Measurements from ENCODE around the gene MBLAC1.

MBLAC1 gene

DNA sequence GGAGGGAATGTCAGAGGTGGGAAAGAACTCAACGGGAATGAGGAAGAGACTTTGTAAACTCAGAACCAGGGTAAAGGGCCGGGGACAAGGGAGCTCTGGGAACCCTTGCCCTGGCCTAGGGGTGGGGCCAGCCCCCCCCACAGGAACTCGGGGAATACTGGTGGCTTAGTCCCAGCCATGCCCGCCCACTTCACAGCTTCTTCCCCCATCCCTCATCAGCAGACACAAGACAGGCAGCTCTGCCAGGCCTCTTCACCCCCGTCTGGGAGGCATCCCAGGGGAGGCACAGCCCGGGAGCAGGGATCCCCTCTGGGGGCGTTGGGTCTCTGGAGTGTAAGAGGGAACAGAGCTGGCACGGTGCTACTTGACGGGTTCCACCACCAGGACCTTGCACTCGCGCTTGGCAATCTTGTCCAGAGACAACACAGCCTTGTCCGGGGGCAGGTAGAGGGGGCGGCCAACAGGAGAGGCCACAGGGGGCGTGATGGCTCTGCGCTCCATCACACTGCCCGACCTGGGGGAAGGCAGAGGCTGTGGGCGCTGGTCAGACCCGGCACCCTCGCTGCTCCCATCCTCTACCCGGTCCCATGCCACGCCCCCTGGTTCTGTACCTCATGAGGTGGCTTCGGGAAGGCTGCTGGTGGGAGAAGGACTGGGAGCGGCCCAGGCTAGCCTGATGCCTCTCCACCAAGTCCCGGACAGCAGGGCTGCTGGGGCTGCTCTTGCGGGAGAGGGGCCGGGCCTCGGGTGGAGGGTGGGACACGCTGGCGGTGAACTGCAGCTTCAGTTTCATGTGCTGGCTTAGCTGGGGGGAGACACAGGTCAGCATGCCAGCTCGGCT lies 28.1 kb downstream of the MBLAC1 start:
- no peak for DNase-seq (ENCODE audit: low read depth)

DNA sequence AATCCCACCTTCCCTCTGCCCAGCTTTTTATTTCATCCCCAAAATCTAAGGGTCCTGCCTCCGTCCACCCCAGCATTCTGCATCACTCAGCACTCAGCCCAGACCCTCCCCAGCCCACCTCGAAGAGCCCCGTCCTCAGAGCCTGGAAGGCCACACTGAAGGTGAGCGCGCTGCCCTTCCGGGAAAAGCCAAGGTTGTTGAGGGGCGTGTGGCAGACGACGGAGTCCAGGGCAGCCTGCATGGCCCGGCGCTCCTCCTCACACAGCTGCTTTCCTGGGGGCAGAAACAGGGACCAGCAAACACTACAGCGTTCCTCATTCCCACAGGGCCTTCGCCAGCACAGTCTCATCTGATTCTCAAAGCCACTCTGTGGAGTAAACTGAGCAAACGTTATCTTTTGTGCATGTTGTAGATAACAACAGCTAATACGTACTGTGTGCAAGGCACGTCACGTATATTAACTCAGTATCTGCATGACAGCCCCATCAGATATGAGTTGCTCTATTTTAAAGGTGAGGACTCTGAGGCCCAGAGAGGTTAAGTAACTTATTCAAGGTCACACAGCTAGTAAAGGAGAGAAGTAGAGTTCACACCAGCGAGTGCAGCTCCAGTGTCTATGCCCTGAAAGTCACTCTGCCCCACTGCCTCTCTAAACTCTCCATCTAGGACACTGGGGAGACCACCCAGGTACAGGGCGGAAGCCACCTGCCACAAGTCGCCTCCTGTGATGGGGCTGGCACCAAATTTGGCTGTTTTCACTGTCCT lies 29.0 kb downstream of the MBLAC1 start:
- no peak for DNase-seq (ENCODE audit: low read depth)

DNA sequence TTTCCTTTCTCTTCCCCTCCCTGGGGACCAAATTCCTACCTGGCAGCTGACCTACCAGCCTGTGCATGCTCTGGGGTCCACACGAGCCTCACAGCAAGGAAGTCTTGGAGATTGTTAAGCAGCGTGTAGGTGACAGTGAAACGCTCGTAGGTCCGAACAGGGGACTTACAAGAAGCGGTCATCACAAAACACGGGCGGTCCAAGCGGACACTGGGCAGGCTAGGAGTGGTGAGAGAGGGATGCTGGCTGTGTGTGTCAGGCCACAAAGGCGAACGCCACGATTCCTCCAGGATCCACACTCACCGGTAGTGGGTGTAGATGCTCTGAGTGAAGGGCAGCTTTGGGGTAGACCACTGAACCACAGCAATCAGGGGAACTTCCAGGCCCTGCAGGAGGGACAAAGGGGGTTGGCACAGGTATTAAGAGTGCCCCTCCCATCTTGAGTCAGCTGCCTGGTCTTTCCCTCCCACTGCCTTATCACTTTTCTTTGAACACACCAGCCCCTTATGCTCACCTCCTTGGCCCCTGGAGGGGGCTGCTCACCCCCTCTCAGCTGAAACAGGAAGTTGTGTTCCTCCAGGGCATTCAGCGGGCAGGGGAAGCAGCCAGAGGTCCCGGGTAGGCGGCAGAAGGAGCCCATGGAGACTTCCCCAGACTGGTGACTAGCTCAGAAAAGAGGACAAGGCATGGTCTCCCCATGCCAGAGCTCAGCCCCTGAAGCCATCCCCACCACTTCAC lies 29.7 kb downstream of the MBLAC1 start:
- DNase-seq (ENCODE audit: low read depth) = no peak

DNA sequence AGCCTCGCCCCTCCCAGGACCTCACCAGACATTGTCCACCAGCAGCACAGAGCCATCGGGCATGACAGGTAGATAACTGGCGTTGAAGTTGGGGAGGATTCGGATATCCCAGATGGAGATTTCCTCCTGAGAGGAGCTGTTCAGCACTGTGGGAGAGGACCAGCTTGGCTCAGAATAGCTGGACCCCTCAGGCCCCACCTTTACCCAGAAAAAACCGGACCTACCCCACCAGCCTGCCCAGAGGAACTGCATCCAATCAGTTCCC lies 30.2 kb downstream of the MBLAC1 start:
- no peak for DNase-seq (ENCODE audit: low read depth)

DNA sequence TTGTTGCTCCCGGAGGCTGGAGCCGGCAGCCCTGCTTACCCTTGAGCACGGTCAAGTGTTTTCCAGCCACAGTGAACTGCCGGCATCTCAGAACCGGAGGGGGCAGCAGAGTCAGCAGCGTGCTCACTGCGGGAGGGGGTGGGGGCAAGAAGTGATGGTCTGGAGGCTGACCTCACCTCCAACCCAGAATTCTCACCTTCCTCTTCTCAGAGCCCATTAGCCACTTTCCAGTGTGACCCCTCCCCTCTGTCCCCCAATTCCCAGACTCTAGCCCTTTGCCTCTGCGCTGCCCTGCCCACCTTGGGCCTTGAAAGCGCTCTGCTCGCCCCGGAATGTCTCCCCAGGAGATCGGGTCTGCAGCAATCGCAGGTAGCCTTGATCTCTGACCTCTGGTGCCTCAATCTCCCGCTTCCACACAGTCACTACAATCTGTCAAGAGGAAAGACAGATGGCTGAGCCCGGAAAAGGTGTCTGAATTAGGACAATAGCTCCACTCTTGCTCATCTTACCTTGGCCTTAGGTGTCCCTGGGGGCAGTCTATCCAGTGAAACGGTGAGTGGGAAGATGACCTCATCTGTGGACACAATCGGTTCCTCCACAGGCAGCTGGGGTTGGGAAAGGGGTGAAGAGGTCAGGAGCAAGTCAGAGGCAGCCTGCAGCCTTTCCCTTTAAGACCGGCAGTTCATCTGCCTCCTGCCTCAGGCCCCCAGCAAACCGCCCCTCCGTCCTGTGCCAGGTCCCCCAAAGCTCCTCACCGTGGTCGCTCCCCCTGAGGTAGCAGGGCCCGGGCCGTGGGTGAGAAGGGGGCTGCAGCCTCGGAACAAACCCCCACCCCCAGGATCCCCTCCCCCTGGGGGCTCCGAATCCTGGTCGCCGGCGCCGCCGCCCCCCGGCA lies 30.8 kb downstream of the MBLAC1 start:
- no peak for DNase-seq (ENCODE audit: low read depth)

DNA sequence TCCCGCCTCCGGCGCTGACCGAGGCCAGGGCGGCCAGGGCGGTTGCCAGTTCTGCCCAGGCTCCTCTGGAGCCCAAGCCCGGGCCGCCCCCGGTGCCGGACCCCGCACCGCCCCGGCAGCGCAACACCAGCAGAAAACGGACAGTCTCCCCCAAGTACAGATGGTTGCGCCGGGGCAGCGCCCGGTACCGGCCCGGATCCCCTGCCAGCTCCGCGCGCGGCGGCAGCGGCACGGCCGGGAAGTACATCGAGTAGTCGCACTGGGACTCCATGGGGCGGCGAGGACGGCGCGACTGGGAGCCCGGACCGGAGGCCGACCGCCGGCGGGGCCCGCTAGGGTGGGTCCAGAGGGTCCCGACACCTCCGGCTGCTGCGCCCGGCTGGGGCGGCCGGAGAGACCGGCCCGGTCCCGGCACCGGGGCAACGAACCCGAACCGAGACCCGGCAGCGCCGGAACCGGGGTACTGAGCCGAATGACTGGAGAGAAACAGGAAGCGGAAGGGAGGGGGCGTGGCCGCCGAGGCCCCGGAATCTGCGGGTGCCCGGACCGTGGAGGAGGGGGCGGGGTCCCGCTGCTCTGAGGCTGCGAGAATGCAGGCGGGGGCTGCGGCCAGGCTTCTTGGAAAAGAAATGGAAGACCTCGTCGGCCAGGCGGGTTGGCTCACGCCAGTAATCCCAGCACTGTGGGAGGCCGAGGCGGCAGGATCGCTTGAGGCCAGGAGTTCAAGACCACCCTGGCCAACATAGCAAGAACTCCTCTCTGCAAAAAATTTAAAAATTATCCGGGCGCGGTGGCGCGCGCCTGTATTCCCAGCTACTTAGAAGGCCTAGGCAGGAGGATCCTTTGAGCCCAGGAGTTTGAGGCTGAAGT lies 31.7 kb downstream of the MBLAC1 start, which contains the start of gene TRAPPC14:
Gene TRAPPC14 (minus strand): TSS at position 495 of the 870 bp plus-strand sequence. CDS start 224 bp downstream, at position 271.
- no peak for DNase-seq (ENCODE audit: low read depth)

DNA sequence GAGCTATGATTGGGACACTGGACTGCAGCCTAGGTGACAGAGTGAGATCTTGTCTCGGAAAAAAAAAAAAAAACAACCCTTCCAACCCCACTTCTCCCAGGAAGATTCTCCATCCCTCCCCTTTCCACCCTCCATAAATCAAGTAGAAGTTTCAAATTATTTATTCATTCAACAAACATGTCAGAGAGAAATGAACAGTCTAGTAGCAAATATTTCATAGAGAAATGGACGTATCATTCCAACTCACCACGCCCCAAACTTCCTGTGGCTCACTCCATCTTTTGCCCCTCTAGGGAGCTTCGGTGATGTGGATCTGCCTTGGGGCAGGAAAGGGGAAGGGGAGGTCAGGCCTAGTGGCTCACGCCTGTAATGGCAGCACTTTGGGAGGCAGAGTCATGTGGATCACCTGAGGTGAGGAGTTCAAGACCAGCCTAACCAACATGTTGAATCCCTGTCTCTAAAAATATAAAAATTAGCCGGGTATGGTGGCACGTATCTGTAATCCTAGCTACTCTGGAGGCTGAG lies 32.4 kb downstream of the MBLAC1 start:
- DNase-seq (ENCODE audit: low read depth) = no peak

DNA sequence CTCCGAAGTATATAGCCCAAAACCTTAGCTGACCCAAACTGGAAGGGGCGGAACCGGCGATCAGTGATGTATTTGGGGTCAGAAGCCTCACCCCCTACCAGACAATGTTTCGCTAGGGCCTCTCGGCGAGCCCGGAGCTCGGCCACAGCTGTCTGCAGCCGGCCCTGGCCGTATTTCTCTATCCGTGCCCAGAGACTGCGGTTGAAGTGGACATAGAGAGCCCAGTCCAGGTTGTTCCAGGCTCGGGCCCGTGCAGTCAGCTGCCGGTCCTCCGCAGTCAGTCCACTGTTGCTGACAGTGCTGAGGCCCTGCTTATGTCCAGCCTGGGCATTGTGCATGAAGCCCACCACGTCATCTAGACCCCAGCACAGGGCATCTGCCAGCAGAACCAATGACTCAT lies 33.3 kb downstream of the MBLAC1 start:
- DNase-seq (ENCODE audit: low read depth) = no peak

DNA sequence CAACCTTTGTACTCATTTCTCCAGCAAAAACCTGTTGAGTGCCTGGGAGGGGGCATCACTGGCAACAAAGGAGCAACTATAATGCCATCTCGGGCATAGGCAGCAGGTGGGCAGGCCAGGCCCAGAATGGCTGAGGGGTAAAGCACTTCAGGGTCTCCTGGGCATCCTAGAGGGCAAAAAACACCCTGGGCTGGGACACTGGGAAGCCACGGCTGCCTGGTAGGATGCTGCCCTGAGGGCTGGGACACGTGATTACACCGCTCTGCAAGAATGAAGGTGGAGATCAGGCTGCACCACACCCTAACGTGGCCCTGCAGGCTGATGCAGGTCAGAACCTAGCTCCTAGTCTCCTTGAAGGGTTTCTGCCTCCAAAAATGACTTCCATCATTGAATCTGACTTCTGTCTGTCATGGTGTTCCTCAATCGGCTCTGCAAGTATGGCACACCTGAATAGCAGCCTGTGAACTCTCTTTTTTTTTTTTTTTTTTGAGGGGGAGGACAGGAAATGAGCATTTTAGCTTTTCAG lies 36.3 kb downstream of the MBLAC1 start:
- DNase-seq (ENCODE audit: low read depth) = no peak

DNA sequence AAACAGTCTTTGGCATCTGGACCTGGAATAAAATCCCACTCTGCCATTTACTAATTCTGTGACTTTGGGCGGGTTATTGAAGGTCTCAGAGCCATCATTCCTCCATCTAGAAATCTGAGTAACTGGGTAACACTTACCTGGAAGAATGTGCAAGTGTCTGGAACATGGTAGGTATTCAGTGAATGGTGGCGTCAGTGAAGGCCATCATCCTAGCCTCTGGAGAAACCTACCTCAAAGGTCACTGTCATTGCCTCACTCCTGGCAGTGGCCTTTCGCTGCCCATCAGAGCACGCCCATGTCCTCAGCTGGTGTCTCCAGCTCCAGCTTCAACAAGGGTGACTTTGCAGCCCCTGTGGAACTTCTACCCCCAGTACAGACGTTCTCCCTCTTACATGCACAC lies 37.1 kb downstream of the MBLAC1 start:
- DNase-seq (ENCODE audit: low read depth) = no peak

DNA sequence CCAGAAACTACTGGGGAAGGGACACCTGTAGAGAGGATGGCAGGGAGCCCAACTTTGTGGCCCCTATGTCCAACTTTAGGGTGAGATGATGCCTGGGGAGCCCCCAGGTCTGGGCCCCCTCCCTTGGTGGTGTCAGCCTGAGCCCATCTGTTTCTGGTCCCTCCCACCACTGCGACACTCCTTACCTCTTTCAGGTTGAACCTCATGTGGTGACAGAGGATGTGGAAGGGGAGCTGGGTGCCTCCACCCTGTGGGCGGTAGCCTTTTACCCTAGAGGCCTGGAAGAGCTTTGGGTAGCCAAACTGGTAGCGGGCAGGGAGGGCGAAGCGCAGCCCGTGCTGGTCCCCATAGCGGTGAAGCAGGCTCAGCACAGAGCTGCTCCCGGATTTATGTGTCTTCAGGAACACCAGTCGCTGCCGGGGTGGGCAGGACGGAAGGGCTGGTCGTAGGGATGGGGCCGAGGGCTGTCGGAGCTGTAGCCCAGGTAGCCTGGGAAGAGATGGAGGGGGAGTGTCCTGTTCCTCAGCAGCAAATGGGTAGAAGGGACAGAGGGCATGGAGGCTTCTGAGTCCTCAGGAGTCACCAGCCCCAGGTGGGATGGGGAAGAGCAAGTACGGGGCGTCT lies 39.7 kb downstream of the MBLAC1 start:
- no peak for DNase-seq (ENCODE audit: low read depth)

DNA sequence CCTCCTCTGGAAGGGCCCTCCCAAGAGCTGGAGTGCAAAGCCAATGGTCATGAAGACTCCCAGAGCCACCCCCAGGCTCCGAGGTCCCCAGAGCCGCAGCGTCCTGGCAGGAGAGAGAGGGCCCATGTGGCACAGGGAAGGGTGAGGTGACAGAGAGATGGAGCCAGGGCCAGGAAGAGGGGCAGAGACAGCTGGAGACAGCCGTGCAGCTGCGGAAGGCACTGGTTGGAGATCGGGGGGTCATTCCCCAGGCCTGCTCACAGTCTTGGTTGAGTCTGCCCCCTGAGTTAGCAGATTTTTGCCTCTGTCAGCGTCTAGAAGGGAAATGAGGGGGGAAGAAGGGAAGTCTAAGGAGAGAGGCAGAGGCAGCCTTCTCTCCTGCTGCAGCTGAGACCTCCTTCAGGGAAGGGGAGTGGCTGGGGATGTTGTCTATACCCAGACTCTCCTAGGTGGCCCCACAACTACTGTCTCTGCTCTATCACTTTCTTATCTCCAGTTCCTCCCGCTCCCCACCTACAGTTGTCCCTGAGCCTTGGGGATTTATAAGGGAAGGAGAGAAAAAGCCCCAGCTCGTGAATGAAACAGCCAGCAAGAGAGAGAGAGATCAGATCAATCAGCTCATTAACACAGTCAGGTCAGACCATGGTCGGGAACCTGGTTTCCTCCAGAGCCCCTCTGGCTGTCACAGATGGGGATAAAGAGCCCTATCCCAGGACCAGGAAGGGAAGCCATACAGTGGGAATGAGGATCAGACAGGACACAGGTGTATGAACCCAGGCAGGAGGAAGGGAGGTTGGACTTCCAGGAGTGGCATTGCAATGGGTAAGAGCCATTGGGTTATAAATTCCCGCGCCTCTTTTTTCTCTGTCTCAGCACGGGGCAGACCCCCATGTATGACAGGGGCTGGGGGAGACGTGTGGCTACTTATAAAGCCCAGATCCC lies 40.5 kb downstream of the MBLAC1 start:
- no peak for DNase-seq (ENCODE audit: low read depth)

DNA sequence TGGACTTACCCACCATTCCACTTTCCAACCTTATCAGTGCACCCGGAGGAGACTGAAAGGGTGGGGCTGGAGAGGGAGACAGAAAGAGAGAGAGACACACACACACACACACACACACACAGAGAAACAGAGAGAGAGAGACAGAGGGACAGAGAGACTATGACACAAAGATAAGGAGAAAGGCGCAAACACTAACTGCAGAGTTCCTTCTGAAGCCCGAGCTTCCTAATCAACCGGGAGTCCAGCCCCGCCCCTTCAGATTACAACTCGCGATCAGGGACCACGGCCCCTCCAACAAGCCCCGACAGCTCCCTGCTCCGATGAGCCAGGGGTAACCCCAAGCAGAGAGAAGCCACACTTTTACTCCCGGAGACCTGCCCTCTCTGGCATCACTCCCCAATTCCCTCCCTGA lies 41.2 kb downstream of the MBLAC1 start:
- DNase-seq (ENCODE audit: low read depth) = no peak

DNA sequence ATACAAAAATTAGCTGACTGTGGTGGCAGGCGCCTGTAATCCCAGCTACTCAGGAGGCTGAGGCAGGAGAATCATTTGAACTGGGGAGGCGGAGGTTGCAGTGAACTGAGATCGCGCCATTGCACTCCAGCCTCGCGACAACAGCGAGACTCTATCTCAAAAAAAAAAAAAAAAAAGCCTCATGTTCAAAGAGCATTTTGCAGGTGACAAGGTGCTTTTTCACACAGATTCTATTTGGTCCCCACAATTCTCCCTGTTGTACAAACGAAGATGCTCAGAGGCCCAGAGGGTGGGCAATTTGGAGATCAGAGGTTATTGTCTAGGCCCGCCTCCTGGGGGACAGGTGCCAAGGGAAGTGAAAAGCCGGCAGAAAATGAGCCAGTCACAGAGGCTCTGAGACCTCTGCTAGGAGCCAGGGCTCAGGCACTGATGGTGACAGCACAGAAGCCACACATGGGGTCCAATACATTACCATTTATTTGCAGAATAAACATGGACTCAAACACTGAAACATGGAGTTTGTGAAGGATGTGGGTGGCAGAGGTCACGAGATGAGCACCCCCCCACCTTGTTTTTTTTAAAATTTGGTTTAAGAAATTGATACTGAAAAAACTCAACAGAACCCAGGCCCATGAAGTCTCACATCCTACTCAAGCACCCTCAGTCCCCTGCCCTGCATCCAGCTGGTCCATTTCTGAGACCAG lies 42.5 kb downstream of the MBLAC1 start:
- no peak for DNase-seq (ENCODE audit: low read depth)

DNA sequence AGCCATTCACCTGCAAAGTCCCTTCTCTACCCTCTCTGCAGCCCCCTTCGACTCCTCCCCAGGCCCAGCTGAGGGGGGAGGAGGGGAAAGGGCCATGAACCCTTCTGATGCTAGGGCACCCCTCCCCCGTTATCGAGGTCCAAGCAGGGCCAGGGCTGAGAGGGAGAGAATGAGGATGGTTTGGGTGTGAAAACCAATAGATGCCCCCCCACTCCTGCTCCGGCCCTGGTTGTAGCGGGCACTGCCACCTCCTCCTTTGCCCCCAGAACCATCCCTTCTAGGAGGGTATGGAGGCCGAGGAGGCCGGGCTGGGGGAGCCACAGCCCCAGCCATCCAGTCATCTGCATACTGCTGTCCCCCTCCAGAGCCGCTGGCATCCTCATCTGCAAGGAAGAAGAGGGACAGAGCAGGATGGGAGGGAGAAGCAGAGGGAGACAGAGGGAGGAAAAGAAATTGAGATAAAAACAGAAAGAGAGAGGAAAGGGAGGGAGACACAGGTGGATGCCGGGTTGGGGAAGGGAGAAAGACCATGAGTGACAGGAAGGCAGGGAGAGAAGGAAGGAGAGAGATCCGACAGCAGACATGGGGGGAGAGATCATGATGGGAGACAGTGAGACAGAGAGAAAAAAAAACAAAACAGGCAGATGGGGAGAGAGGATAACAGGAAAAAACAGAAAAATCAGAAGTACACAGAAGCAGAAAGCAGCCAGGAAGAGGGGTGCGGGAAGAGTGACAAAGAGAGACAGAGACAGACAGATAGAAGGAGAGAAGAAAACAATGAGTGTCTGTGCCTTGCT lies 43.5 kb downstream of the MBLAC1 start:
- DNase-seq (ENCODE audit: low read depth) = no peak

DNA sequence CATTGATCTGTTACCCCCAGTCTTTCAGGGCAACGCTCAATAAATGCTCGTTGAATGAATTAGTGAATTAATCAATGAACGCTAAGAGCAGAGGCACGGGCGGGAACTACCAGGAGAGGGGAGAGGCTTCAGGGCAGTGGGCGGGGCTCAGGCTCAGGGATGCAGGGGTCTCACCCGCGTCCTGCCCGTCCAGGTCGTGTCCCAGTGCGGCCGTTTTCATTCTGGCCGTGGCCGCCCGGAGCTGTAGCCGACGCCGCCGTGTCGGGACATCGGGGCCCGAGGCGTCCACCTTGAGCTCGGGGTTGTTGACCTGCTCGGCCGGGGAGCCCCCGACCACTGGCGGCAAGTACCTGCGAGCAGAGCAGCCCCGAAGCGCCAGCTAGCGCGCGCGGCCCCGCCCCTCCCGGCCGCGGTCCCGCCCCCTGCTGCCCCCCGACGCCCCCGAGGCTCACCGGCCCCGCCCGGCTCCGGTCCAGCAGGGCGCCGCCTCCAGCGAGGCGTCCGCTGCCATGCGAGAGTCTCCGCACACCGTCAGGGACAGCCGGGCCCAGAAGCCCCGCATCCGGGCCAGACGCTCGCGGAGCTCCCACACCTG lies 44.4 kb downstream of the MBLAC1 start:
- no peak for DNase-seq (ENCODE audit: low read depth)

DNA sequence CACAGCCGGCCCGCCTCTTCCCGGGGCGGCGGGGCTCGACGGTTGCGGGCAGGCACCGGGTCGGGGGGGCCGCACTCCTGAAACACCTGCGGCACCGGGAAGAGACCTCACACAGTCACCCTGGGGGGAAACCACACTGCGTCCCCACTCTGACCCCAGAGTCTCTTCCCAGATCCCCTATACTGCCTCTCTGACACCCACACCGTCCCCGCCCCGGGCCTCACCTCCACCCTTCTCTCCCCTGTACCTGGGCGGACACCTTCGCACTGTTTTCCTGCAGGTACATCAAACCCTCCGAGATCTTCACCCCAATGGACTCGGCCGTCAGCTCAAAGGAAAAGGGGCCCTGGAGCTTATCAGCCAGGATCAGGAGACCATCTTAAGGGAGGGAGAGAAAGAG lies 45.1 kb downstream of the MBLAC1 start:
- no peak for DNase-seq (ENCODE audit: low read depth)
